HepG2 (cell line): Measurements from ENCODE around the gene MRPL48. TPM values are rescaled to one million over a fixed set of nuclear protein-coding genes. Genes with fewer than 3 reads are reported as not detected.
A peak's percentile ranks its signal among the peaks of the same experiment; 100 is the strongest.

ENCODE experiments used
- ATAC-seq: fragments of 200-7000 bp; cut with Tn5 transposase; 3 replicates; pipeline ENCODE4 v1.9.1; 2020; ENCODE audit warnings: mild to moderate bottlenecking, moderate library complexity
- BruUV-seq: library from RNA; stranded (reverse); fragments of 400-500 nt; replicated peaks from 2 replicates; lab custom pipeline; 2021; lab: Mats Ljungman, UMichigan
- CTCF ChIA-PET: fragments of 300-600 bp; formaldehyde crosslinking; extraction: SDS; loops from one replicate; lab custom pipeline; 2021; ENCODE audit warnings: low total read pairs, inconsistent platforms, low intra/inter-chr PET ratio; lab: Yijun Ruan, JAX
- POLR2A ChIA-PET: fragments of 350-600 bp; sonication (Branson Sonifier 250); formaldehyde crosslinking; loops from one replicate; lab custom pipeline; 2020; ENCODE audit warnings: antibody characterized with exemption, inconsistent platforms; lab: Yijun Ruan, JAX
- DNase-seq: peaks from one replicate; pipeline ENCODE4 v3.0.0-alpha.2; 2015; ENCODE audit warnings: low spot score
- FAIRE-seq: peaks from 3 replicates; lab custom pipeline; 2011; peaks lifted over from hg19 to GRCh38; lab: Jason Lieb, UNC
- H2AFZ ChIP-seq: one replicate; pipeline ENCODE4 v1.6.1; 2011; ENCODE audit warnings: low read length, inconsistent platforms
- H3K27ac ChIP-seq: fragments of 300-600 bp; 3 replicates; pipeline ENCODE4 v1.8.0; 2011; ENCODE audit warnings: mixed run types, mild to moderate bottlenecking, mixed read lengths, low read length, inconsistent platforms; ENCODE audit not compliant: insufficient read depth; ENCODE audit errors: extremely low read length
- H3K27me3 ChIP-seq, 2 experiments: fragments of 200-600 bp in 1 of 2; 2 replicates in 1 of 2; 3 replicates in 1 of 2; pipeline versions ENCODE4 v1.6.0 to v1.8.0; 2011; ENCODE audit warnings: low read length in 2 of 2, mild to moderate bottlenecking in 2 of 2, moderate library complexity in 2 of 2, inconsistent platforms in 1 of 2; ENCODE audit not compliant: insufficient read depth in 2 of 2, control insufficient read depth in 1 of 2
- H3K36me3 ChIP-seq, 2 experiments: fragments of 200-600 bp in 1 of 2; replicated peaks in 1 of 2; 2 replicates in 1 of 2; 3 replicates in 1 of 2; pipeline versions ENCODE4 v1.5.1 to v1.8.0; 2011; ENCODE audit warnings: low read length in 2 of 2, inconsistent platforms in 1 of 2; ENCODE audit not compliant: insufficient read depth in 2 of 2, control insufficient read depth in 1 of 2
- H3K4me1 ChIP-seq: 2 replicates; pipeline ENCODE4 v1.5.1; 2012; ENCODE audit warnings: low read length, inconsistent platforms; ENCODE audit not compliant: insufficient read depth
- H3K4me2 ChIP-seq: 2 replicates; pipeline ENCODE4 v1.6.0; 2011; ENCODE audit warnings: low read depth, low read length, inconsistent platforms
- H3K4me3 ChIP-seq, 3 experiments: fragments of 200-600 bp in 1 of 3; sonication (generic), shearing (Covaris generic) in 1 of 3; replicated peaks in 1 of 3; 2 replicates each; pipeline ENCODE4 v1.5.1; 2011 to 2016; ENCODE audit warnings: low read length in 3 of 3, inconsistent platforms in 2 of 3, low read depth in 2 of 3, mild to moderate bottlenecking in 2 of 3, control low read depth in 1 of 3, mixed read lengths in 1 of 3; ENCODE audit not compliant: insufficient read depth in 1 of 3
- H3K79me2 ChIP-seq: one replicate; pipeline ENCODE4 v1.6.1; 2011; ENCODE audit warnings: low read length, inconsistent platforms; ENCODE audit not compliant: insufficient read depth
- H3K9ac ChIP-seq: 2 replicates; pipeline ENCODE4 v1.6.0; 2011; ENCODE audit warnings: mild to moderate bottlenecking, low read depth, low read length, inconsistent platforms; ENCODE audit not compliant: insufficient read depth
- H3K9me3 ChIP-seq: 2 replicates; pipeline ENCODE4 v1.5.1; 2012; ENCODE audit warnings: mild to moderate bottlenecking, low read length
- H4K20me1 ChIP-seq: 2 replicates; pipeline ENCODE4 v1.6.0; 2011; ENCODE audit warnings: inconsistent platforms, mild to moderate bottlenecking, low read length, moderate library complexity; ENCODE audit not compliant: insufficient read depth
- NFIB ChIP-seq: sonication (generic); formaldehyde crosslinking; IDR thresholded peaks from 2 replicates; pipeline ENCODE4 v1.9.0; 2021; ENCODE audit warnings: missing genetic modification reagents, mild to moderate bottlenecking, borderline replicate concordance
- SOX6 ChIP-seq, 2 experiments: fragments of 450-650 bp in 1 of 2; sonication (generic) in 1 of 2; formaldehyde crosslinking in 1 of 2; IDR thresholded peaks; 2 replicates each; pipeline versions ENCODE4 v1.4.0 to v1.6.1; 2017 to 2020; ENCODE audit warnings: antibody characterized with exemption in 1 of 2, mild to moderate bottlenecking in 1 of 2, missing genetic modification reagents in 1 of 2
- ZC3H4 ChIP-seq: sonication (generic); formaldehyde crosslinking; IDR thresholded peaks from 2 replicates; pipeline ENCODE4 v1.4.0; 2020; ENCODE audit warnings: missing genetic modification reagents, borderline replicate concordance
- in situ Hi-C: cut with HindIII; loops from 2 replicates; pipeline ENCODE4 v1.10.0; 2017; ENCODE audit warnings: low pct_unique_long_range_greater_than_20kb; ENCODE audit not compliant: extremely low pct_ligation_motif_present
- intact Hi-C: fragments of 100-400 bp; cut with micrococcal nuclease; formaldehyde crosslinking; loops from one replicate; pipeline ENCODE4 v1.10.0; 2022; ENCODE audit not compliant: unreplicated experiment
- polyA plus RNA-seq, 8 experiments: library from polyadenylated mRNA; depleted of rRNA in 3 of 8; stranded (reverse) in 7 of 8; unstranded in 1 of 8; fragments of >200 nt; fragmentation: Illumina TruSeq in 4 of 8; extraction: Trizol in 4 of 8; gene quantifications; 2 replicates each; pipeline versions ENCODE4 v1.2.1 to v1.2.3, GENCODE V29; 2011 to 2016; ENCODE audit warnings: low read depth in 4 of 8, missing spikeins in 1 of 8, mixed read lengths in 1 of 8; ENCODE audit not compliant: insufficient read depth in 1 of 8
- total RNA-seq, 5 experiments: library from RNA; depleted of rRNA; stranded (reverse); fragments of >200 nt; fragmentation: Illumina TruSeq; extraction: Trizol; gene quantifications; 2 replicates each; pipeline ENCODE4 v1.2.3, GENCODE V29; 2016; ENCODE audit warnings: low read depth in 1 of 5
- TF ChIP-seq, protein P1 (sequence below): sonication (generic); formaldehyde crosslinking; IDR thresholded peaks from 2 replicates; pipeline ENCODE4 v1.4.0; 2020; ENCODE audit warnings: missing genetic modification reagents
- TF ChIP-seq, protein P2 (sequence below): sonication (generic); formaldehyde crosslinking; IDR thresholded peaks from 2 replicates; pipeline ENCODE4 v1.4.0; 2020; ENCODE audit warnings: missing genetic modification reagents, borderline replicate concordance

Gene MRPL48
- total and polyA plus RNA-seq, 2 of the 13 experiments (the other 11 are each of a cell fraction or from before 2014, with no cell fraction given) = 61.2 to 67.9 TPM

DNA sequence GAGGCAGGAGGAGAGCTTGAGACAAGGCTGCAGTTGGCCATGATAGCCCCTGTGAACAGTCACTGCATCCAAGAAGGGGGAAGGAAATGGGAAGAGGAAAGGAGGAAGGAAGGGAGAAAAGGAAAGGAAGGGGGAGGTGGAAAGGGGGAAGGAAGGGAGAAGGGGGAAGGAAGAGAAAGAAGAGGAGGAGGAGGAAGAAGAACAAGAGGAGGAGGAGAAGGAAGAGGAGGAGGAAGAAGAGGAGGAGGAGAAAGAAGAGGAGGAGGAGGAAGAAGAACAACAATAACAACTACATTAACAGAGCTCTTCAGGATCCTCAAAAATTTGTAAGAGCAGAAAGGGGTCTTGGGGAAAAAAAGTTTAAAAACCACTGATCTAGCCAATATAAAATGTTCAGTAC, 32.0 kb upstream of the MRPL48 start:
- Histone ChIP-seq H3K4me2 (no peak overlapping the region), H3K36me3 (peaks cover 0 to 6% of the 10 kb centered on the region in 2 experiments; a peak in 2 of 5 replicates), H3K9me3 (no peaks in the 10 kb centered on the region), H3K4me3 (no peak overlapping the region), H3K4me1 (peaks cover 76% of the 10 kb centered on the region), H3K9ac (no peak overlapping the region), H4K20me1 (peaks cover 39% of the 10 kb centered on the region), H3K79me2 (peaks cover 94% of the 10 kb centered on the region), H2AFZ (no peak overlapping the region), H3K27ac (no peak overlapping the region), H3K27me3 (no peaks in the 10 kb centered on the region; a peak in 1 of 5 replicates)
- BruUV-seq = no TSS peak
- ChIA-PET CTCF (no interaction called here), POLR2A (interaction anchor here (1.4 kb wide), 1 partner anchor 29 kb away, joined by 3 read pairs; no protein-coding TSS in a partner anchor)
- TF ChIP-seq, protein P1, sequence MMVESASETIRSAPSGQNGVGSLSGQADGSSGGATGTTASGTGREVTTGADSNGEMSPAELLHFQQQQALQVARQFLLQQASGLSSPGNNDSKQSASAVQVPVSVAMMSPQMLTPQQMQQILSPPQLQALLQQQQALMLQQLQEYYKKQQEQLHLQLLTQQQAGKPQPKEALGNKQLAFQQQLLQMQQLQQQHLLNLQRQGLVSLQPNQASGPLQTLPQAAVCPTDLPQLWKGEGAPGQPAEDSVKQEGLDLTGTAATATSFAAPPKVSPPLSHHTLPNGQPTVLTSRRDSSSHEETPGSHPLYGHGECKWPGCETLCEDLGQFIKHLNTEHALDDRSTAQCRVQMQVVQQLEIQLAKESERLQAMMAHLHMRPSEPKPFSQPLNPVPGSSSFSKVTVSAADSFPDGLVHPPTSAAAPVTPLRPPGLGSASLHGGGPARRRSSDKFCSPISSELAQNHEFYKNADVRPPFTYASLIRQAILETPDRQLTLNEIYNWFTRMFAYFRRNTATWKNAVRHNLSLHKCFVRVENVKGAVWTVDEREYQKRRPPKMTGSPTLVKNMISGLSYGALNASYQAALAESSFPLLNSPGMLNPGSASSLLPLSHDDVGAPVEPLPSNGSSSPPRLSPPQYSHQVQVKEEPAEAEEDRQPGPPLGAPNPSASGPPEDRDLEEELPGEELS (CRISPR knock-in tag) = no peak
- no peak for TF ChIP-seq ZC3H4
- 0 out of 2 replicates have a peak, but pooled peaks have one; percentile 46 for TF ChIP-seq SOX6 (IDR thresholded peaks at IDR 0.05)
- no peak for TF ChIP-seq SOX6 (CRISPR knock-in tag; IDR thresholded peaks at IDR 0.05)
- TF ChIP-seq, protein P2, sequence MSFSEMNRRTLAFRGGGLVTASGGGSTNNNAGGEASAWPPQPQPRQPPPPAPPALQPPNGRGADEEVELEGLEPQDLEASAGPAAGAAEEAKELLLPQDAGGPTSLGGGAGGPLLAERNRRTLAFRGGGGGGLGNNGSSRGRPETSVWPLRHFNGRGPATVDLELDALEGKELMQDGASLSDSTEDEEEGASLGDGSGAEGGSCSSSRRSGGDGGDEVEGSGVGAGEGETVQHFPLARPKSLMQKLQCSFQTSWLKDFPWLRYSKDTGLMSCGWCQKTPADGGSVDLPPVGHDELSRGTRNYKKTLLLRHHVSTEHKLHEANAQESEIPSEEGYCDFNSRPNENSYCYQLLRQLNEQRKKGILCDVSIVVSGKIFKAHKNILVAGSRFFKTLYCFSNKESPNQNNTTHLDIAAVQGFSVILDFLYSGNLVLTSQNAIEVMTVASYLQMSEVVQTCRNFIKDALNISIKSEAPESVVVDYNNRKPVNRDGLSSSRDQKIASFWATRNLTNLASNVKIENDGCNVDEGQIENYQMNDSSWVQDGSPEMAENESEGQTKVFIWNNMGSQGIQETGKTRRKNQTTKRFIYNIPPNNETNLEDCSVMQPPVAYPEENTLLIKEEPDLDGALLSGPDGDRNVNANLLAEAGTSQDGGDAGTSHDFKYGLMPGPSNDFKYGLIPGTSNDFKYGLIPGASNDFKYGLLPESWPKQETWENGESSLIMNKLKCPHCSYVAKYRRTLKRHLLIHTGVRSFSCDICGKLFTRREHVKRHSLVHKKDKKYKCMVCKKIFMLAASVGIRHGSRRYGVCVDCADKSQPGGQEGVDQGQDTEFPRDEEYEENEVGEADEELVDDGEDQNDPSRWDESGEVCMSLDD = no peak
- no peak for TF ChIP-seq NFIB (CRISPR knock-in tag)
- ATAC-seq = no peak
- intact Hi-C loops (no loop called here), in situ Hi-C loops (no loop called here)
- FAIRE-seq = no peak
- no peak for DNase-seq
